GM18870 (cell line): ENCODE measurements around the gene CLIP2.
"Not testable (repeated sequence)": the region's sequence is repeated elsewhere in the genome, so short reads cannot be mapped to it uniquely, and the experiment has no call there.

Source experiments
- ATAC-seq: cut with Tn5 transposase; IDR thresholded peaks from one replicate; pipeline ENCODE4 v1.9.1; 2021; ENCODE audit warnings: moderate library complexity; ENCODE audit not compliant: unreplicated experiment

The CLIP2 gene

DNA sequence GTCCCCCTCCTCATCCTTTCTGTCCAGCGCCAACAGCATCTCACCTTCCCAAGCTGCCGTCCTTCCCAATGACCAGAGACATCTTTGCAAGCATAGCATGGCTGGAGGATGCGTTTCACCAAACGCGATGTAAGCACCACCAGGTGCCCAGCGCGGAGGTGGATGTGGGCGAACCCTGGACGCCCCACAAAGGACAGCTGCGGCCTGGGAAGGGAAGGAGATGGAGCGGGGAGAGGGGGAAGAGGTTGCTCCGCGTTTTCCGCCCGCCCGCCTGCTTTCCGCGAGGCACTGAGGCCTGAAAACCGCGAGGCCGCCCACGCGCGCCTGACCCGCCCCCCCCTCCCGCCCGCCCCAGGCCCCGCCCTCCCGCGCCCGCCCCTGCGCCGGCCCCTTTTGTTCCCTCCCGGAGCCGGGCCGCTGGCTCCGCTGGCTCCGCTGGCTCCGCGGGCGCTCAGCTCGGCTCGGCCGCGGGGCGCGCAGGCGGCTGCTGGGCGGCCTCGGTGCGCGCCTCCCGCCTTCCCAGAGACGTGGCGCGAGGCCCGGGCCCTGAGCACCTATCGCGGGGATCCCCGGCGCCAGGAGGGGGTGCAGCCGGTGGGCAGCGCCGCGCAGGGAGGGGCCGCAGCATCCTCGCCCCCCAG is at the start of gene CLIP2:
Gene CLIP2, plus strand, starts transcription at position 390 of the 641 bp plus-strand sequence. CDS start 28,140 bp downstream, outside the sequence.
- no peak for ATAC-seq

DNA sequence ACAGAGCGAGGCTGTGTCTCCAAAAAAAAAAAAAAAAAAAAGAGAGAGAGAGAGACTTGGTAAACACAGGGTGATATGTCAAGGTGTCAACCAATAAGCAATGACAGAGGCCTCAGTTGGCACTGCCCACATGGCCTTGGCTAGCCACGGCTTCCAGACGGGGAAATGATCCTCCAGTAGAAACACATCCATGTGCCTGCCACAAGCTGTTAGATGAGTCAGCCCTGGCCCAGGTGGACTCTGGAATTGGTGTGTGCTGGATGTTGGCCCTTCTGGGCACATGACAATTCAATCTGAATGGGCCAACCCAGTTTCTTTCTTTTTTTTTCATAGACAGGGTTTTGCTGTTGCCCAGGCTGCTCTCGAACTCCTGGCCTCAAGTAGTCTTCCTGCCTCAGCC is 48.7 kb upstream of the CLIP2 start:
- no peak for ATAC-seq

DNA sequence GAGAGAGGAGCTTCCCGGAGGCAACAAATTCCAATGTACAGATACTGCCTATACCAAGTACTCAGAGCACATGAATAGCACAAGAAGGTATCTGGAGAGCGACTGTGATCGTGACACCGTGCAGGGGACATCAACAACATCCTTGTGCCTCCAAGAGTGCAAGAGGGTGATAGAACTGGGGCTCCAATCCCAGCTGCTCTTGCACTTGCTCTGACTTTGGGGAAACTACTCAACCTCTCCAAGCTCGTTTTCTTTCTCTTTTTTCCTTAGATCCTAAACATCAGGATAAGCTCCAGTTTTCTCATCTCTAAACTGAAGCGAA is 47.1 kb upstream of the CLIP2 start:
- ATAC-seq: no peak

DNA sequence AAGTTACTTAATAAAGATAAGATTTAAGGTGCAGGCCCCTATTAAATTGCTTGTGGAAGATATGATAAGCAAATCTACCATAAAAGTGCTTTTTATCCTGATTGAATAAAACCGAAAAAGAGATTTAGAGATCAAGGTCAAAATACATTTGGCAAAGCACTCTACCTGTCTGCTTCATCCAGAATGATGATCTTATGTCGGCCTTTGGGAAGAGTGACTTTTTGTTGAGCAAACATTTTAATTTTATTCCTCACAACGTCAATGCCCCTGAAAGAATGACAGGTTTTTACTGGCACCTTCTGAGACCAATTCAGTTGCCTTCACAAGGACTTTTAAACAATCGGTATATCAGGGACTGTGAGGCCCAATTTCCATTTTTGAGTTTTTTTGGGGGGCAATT is 42.7 kb upstream of the CLIP2 start:
- no peak for ATAC-seq

DNA sequence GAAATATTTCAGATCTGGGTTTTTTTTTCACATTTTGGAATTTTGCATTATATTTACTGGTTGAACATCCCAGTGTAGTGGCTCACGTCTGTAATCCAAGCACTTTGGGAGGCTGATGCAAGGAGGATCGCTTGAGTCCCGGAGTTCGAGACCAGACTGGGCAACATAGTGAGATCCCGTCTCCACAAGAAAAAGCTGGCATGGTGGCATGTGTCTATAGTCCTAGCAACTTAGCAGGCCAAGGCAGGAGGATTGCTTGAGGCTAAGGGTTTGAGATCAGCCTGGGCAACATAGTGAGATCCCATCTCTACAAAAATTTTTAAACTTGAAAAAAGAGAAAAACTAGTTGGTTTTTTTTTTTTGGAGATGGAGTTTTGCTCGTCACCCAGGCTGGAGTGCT is 41.1 kb upstream of the CLIP2 start:
- ATAC-seq: no peak

DNA sequence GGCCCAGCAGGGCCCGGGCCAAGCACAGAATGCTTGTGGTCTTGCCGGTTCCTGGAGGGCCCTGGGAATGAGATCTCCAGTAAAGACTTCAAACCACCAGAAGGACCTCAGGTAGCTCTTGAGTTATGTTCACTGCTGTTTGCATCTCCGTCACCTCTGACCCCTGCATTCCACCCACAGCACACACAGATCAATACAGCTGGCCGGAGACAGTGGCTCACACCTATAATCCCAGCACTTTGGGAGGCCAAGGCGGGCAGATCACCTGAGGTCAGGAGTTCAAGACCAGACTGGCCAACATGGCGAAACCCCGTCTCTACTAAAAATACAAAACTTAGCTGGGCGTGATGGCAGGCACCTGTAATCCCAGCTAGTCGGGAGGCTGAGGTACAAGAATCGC is 40.1 kb upstream of the CLIP2 start:
- ATAC-seq: not testable (repeated sequence)

DNA sequence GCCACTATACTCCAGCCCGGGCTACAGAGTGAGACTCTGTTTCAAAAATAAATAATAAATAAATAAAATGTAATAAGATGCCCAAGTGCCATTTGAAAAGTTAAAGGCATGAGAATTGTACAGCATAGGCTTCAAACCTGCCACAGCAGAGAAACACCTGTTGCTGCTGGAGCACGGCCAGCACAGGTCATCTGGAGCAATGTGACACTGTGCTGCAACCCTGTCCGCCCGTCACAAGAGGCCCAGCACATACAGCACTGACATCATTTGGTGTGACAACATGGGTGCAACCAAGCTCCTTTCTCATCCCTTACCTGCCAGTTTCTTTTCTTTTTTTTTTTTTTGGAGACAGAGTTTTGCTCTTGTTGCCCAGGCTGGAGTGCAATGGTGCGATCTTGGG is 36.3 kb upstream of the CLIP2 start:
- ATAC-seq: no peak

DNA sequence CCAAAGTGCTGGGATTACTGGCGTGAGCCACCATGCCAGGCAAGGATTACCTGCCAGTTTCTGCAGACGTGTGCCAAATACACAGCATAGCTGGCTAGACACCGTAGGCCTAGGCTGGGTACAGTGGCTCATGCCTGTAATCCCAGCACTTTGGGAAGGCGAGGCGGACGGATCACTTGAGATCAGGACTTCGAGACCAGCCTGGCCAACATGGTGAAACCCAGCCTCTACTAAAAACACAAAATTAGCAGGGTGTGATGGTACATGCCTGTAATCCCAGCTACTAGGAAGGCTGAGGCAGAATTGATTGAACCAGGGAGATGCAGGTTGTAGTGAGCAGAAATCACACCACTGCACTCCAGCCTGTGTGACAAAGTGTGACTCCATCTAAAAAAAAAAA is 35.9 kb upstream of the CLIP2 start:
- ATAC-seq: no peak

DNA sequence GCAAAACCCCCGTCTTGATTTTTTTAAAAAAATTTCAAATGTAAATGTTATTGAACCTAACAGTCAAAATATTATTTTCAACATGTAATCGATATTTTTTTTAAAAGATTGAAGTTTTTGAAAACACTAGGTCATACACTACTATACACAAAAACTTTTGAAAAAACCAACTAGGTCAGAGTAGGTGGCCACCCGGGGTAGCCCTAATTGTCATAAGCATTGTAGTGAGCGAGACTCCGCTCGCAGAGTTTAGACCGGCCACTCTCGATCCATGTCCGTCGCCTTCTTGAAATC is 35.4 kb upstream of the CLIP2 start:
- no peak for ATAC-seq

DNA sequence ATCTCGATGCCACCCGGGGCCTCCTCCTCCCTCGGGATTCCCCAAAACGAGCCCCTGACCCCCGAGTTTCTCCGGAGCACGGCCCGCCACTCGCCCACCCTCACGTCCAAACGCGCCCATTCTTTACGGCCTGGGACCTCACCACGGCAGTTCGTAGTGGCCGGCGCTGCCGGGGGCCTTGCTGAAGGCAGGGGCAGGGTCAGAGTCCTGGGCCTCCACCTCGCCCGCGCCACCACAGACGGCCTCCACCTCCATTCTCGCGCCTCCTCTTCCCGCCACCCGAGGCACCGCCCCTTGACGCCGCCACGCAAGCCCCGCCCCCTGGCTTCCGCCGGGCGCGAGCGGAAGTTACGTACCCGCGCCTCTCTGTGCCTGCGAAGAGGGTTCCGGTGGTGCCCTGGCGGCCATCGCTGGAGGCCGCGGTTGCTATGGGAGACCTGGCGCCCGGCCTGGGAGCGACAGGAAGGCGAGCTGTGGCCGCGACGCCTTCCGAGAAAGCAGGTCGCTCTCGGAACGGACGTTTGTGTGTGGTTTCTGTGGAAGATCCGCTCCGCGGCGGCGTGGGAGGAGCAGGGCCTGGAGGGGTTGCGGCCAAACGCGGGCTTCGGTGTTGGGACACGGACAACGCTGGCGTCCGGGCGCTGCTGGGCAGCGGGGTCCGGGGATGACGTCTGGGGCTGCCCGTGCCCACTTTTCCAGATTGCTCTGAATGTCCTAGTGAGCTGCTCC is 34.9 kb upstream of the CLIP2 start, which contains the start of gene RFC2:
Gene RFC2, minus strand, starts transcription at position 271 of the 729 bp plus-strand sequence. Its CDS starts 16 bp downstream, at position 255.
- ATAC-seq: peak; percentile 82

DNA sequence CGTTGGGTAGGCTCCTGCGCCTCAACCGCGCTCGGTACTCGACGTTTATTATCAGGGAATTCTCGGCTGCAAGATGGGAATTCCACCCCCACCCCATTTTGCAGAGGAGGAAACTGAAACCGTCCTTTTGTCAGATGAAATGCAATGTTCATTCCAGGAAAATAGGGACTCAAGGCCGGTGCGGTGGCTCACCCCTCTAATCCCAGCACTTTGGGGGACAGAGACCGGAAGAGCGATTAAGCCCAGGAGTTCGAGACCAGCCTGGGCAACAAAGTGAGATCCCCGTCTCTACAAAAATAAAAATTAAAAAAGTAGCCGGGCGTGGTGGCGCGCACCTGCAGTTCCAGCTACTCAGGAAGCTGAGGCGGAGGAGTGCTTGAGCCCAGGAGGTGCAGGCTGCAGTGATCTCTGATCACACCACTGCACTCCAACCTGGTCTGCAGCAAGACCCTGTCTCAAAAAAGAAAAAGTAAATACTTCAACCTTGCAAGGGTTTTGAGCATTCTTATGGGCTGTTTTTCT is 34.3 kb upstream of the CLIP2 start:
- ATAC-seq: no peak

DNA sequence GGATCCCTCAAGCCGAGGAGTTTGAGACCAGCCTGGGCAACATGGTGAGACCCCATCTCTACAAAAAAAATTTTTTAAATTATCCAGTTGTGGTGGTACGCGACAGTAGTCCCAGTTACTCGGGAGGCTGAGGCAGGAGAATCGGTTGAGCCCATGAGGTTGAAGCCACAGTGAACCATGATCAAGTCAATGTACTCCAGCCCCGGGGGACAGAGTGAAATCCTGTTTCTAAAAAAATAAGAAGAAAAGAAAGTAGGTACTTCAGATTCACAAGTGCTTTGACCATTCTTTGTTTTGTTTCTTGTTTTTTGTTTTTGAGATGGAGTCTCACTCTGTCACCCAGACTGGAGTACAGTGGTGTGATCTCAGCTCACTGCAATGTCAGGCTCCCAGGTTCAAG is 33.7 kb upstream of the CLIP2 start:
- not testable (repeated sequence) for ATAC-seq

DNA sequence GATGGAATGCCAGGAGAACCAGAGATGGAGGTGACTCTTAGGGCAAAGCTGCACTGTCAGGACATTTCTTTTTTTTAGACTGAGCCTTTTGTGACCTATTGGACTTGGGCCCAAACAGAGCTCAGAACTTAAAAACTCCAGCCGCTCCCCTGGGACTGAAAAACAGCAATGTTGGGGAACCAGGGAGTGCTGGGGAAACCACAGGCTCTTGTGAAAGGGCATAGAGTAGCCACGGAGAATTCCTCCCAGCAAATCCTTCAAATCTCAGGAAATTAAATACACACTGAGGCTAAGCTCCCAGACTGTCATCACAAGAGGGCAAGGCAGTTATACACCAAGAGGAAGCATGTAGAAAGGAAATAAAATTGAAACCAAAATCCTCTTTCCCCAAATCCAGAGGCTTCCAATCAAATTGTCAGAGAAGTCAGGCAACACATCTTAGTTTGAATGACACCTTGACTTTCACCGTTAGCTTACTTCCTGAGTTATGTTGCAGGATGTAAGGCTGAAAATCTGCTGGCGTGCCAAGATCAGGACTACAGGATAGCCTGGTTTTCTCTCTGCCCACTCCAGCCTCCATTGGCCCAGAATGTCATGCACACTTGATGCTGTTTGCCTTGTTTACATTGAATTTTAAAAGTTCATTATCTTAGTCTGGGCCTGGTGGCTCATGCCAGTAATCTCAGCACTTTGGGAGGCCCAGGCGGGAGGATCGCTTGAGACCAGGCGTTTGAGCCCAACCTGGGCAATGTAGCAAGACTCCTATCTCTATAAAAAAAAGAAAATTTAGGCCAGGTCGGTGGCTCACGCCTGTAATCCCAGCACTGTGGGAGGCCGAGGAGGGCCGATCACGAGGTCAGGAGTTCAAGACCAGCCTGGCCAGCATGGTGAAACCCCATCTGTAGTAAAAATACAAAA is 32.5 kb upstream of the CLIP2 start:
- no peak for ATAC-seq

DNA sequence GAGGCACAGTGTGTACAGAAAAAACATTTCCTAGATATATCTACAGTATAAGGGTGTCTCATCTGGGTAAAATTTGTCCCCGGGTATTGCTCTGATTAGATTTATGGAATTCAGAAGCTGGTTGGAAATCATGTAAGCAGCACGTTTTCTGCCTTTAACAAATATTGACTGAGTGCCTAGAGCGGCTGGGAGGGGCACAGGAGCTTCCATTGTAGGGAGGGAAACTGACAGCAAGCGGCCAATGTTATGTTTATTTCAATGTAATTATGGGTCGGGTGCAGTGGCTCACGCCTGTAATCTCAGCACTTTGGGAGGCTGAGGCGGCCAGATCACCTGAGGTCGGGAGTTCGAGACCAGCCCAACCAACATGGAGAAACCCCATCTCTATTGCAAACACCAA is 30.6 kb upstream of the CLIP2 start:
- no peak for ATAC-seq

DNA sequence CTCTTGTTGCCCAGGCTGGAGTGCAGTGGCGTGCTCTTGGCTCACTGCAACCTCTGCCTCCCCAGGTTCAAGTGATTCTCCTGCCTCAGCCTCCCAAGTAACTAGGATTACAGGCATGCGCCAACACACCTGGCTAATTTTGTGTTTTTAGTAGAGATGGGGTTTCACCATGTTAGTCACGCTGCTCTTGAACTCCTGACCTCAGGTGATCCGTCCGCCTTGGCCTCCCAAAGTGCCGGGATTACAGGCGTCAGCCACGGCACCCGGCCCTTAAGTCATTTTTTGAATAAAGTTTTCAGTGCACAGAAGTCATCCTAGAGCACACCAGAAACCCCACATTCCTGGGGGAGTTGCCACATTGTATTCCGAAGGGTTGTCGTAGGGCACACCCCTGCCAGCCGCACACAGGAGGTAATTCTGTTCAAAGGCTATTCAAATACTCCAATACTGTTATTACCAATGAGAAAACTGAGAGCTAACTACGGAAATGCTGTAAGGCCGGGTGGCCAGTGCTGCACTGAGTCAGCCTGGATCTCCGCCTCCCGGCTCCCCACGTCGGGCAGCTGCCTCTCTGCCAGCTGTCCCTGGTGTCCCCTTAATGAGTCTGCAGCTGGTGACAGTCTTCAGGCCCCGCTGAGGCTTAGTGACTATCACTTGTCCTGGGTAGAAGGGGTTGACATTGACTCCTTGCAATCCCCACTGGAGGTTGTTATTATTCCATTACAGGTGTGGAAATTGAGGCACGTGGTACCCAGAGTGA is 26.4 kb upstream of the CLIP2 start:
- no peak for ATAC-seq

DNA sequence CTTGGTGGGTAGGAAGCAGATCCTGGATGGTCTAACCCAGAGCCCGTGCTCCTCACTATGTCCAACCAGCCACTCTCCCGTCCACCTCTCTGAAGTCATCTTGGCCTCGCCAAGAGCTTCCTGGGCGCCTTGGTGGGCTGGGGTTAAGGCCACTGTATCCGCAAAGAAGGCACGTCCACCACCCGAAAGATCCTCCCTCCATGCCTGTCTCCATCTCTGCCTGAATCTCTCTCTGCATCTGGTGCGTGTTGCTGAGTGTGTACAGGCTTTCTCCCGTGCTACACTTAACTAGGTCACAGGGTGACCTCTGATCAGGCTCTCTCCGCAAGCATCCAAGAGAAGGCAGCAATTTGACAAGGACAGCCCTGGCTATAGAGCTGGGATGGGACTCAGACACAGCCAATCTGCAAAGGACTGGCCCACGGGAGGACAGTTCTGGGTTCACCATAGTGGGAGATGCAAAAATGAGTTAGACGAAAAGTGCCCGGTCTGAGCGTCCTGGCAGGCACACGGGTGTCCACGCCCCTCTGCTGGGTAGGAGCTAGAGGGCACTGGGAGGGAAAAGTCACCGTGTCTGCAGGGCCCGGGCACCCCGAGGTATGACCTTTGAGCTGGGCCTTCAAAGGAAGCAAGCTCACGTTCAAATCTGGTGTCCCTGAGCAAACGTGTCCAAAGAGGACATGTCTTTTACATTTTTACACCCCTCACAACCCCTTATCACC is 25.6 kb upstream of the CLIP2 start:
- no peak for ATAC-seq

DNA sequence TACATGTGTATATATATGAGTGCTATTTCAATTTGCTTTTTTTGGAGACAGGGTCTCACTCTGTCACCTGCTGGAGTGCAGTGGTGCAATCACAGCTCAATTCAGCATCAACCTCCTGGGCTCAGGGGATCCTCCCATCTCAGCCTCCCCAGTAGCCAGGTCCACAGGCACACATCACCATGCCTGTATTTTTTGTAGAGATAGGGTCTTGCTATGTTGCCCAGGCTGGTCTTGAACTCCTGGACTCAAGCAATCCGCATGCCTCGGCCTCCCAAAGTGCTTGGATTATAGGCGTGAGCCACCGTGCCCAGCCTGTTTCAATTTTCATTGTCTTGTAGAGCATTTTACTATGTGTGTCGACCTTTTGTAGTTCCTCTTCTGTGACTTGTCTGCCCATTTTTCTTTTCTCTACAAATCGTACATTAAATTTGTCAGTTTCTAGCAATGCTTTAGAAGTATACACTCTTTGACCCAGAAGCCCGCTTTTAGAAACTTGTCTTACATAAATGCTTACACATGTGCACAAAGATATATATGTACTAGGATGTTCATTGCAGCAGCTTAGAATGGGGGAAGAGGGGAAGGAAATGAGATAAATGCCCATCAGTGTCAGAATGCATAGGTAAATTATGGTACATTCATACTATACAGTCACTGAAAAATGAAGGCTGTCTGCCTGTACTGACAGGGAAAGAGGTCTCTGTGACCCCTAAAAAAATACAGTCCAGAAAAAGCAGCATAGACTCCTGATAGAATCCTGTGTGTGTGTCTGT is 22.8 kb upstream of the CLIP2 start:
- no peak for ATAC-seq

DNA sequence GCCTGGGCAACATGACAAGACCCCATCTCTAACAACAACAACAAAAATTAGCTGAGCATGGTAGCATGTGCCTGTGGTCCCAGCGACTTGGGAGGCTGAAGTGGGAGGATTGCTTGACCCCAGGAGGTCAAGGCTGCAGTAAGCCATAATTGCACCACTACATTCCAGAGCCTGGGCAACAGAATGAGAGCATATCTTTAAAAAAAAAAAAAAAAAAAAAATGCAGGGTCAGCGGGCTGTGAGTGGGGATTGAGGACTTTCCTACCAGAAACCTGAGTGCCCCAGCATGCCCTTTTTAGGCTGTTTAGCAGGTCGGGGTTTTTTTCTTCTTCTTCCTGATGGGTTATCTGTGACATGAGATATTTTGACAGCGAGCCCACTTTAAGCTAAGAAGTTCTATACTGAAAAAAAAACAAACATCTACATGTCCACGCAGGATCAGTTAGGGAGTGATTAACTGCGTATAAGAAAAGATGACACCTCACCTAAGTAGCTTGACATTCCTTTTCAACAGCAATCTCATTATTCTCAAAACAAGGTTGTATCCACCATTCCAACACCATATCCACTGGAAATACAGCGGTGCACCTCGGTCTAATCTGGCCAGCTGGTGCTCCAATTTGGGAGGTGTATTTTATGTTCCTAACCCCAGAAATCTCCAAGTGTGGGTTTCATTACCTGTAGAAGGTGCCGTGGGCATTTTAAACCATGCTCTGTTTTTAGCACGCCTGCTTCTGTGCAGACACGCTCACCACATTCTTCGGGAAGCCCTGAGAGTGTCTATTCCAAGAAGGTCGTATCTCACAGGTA is 21.2 kb upstream of the CLIP2 start:
- no peak for ATAC-seq
